Parathyroid adenoma (tissue), 2 donors: ENCODE data around the gene ASPSCR1.

Experiments
- H2AFZ ChIP-seq: fragments of 300-600 bp; sonication (generic); one replicate; pipeline ENCODE4 v1.7.0; 2017; ENCODE audit warnings: antibody characterized with exemption, mild to moderate bottlenecking
- H3K27ac ChIP-seq: fragments of 300-600 bp; sonication (generic); one replicate; pipeline ENCODE4 v1.7.0; 2017
- H3K27me3 ChIP-seq: fragments of 300-600 bp; sonication (generic); one replicate; pipeline ENCODE4 v1.7.0; 2017; ENCODE audit warnings: low read length; ENCODE audit not compliant: control insufficient read depth, insufficient read depth
- H3K36me3 ChIP-seq: fragments of 300-600 bp; sonication (generic); one replicate; pipeline ENCODE4 v1.7.0; 2017; ENCODE audit warnings: low read length; ENCODE audit not compliant: control insufficient read depth, insufficient read depth
- H3K4me1 ChIP-seq: fragments of 300-600 bp; sonication (generic); one replicate; pipeline ENCODE4 v1.7.0; 2017; ENCODE audit warnings: control low read depth
- H3K4me2 ChIP-seq: fragments of 300-600 bp; sonication (generic); one replicate; pipeline ENCODE4 v1.7.0; 2017; ENCODE audit warnings: low read length
- H3K4me3 ChIP-seq: fragments of 300-600 bp; sonication (generic); one replicate; pipeline ENCODE4 v1.7.0; 2017; ENCODE audit warnings: low read depth, low read length
- H3K79me2 ChIP-seq: fragments of 300-600 bp; sonication (generic); one replicate; pipeline ENCODE4 v1.7.0; 2017; ENCODE audit warnings: control low read depth
- H3K9ac ChIP-seq: fragments of 300-600 bp; sonication (generic); one replicate; pipeline ENCODE4 v1.7.0; 2017; ENCODE audit warnings: mild to moderate bottlenecking
- H3K9me3 ChIP-seq: fragments of 300-600 bp; sonication (generic); one replicate; pipeline ENCODE4 v1.7.0; 2017; ENCODE audit warnings: low read length; ENCODE audit not compliant: control insufficient read depth
- CTCF ChIP-seq: fragments of 300-600 bp; sonication (generic); IDR thresholded peaks from one replicate; pipeline ENCODE4 v1.7.0; 2017; ENCODE audit warnings: antibody characterized with exemption, mild to moderate bottlenecking
- donor health status: primary hyperparathyroidism.

ASPSCR1 gene

GRCh38 chr17:81999587-81999975 lies 22.2 kb downstream of the ASPSCR1 start:
- H3K27me3 ChIP-seq: no peaks in the 10 kb centered on the region
- H3K27ac ChIP-seq: no peak overlapping the region
- H3K4me2 ChIP-seq: no peak overlapping the region
- no peak overlapping the region for H3K9ac ChIP-seq
- H2AFZ ChIP-seq: no peak overlapping the region
- H3K79me2 ChIP-seq: peaks cover 20% of the 10 kb centered on the region
- H3K9me3 ChIP-seq: no peaks in the 10 kb centered on the region
- no peak overlapping the region for H3K4me3 ChIP-seq
- H3K4me1 ChIP-seq: no peaks in the 10 kb centered on the region
- no peaks in the 10 kb centered on the region for H3K36me3 ChIP-seq
- no peak for TF ChIP-seq CTCF

GRCh38 chr17:81999976-82000802 lies 22.8 kb downstream of the ASPSCR1 start:
- no peak overlapping the region for H3K4me2 ChIP-seq
- H3K79me2 ChIP-seq: peaks cover 15% of the 10 kb centered on the region
- no peaks in the 10 kb centered on the region for H3K4me1 ChIP-seq
- no peaks in the 10 kb centered on the region for H3K36me3 ChIP-seq
- no peak overlapping the region for H3K4me3 ChIP-seq
- H2AFZ ChIP-seq: no peak overlapping the region
- no peak overlapping the region for H3K27ac ChIP-seq
- no peak for TF ChIP-seq CTCF
- H3K27me3 ChIP-seq: no peaks in the 10 kb centered on the region
- H3K9me3 ChIP-seq: no peaks in the 10 kb centered on the region
- H3K9ac ChIP-seq: no peak overlapping the region

GRCh38 chr17:82000803-82001570 lies 23.6 kb downstream of the ASPSCR1 start:
- H3K79me2 ChIP-seq: peaks cover 7% of the 10 kb centered on the region
- no peaks in the 10 kb centered on the region for H3K4me1 ChIP-seq
- no peak overlapping the region for H2AFZ ChIP-seq
- no peak for TF ChIP-seq CTCF
- H3K4me2 ChIP-seq: no peak overlapping the region
- H3K36me3 ChIP-seq: no peaks in the 10 kb centered on the region
- no peak overlapping the region for H3K4me3 ChIP-seq
- H3K27me3 ChIP-seq: no peaks in the 10 kb centered on the region
- no peaks in the 10 kb centered on the region for H3K9me3 ChIP-seq
- no peak overlapping the region for H3K27ac ChIP-seq
- H3K9ac ChIP-seq: no peak overlapping the region

GRCh38 chr17:82001571-82002056 lies 24.2 kb downstream of the ASPSCR1 start:
- no peak overlapping the region for H2AFZ ChIP-seq
- H3K27me3 ChIP-seq: no peaks in the 10 kb centered on the region
- peaks cover 5% of the 10 kb centered on the region for H3K79me2 ChIP-seq
- TF ChIP-seq CTCF: no peak
- no peaks in the 10 kb centered on the region for H3K9me3 ChIP-seq
- no peaks in the 10 kb centered on the region for H3K4me1 ChIP-seq
- H3K9ac ChIP-seq: no peak overlapping the region
- H3K4me3 ChIP-seq: no peak overlapping the region
- H3K4me2 ChIP-seq: no peak overlapping the region
- no peak overlapping the region for H3K27ac ChIP-seq
- H3K36me3 ChIP-seq: no peaks in the 10 kb centered on the region
